ENCODE measurements around the gene DONSON.

Gene DONSON

GRCh38 chr21:33537212-33537611 is 51.3 kb downstream of the DONSON start:
- H3K4me3 Mint-ChIP-seq, result no peak overlapping the region
- no peak overlapping the region for H3K27ac Mint-ChIP-seq
- no peaks in the 10 kb centered on the region for H3K27me3 Mint-ChIP-seq
- peaks cover 22% of the 10 kb centered on the region for H3K4me1 Mint-ChIP-seq
- ATAC-seq, result no peak
- peaks cover 2% of the 10 kb centered on the region for H3K9me3 Mint-ChIP-seq
- H3K36me3 Mint-ChIP-seq, result peaks cover 26% of the 10 kb centered on the region

- H3K4me3 Mint-ChIP-seq, result no peak overlapping the region
- H3K27ac Mint-ChIP-seq, result no peak overlapping the region
- peaks cover 47% of the 10 kb centered on the region for H3K36me3 Mint-ChIP-seq
- no peaks in the 10 kb centered on the region for H3K27me3 Mint-ChIP-seq
- no peaks in the 10 kb centered on the region for H3K4me1 Mint-ChIP-seq
- no peak for ATAC-seq
- H3K9me3 Mint-ChIP-seq, result no peaks in the 10 kb centered on the region
Observed at GRCh38 chr21:33531007-33531406, 57.5 kb downstream of the DONSON start.
